Activated naive CD4-positive, alpha-beta T cell treated with anti-CD3 and anti-CD28 coated beads, Interleukin-2, amount 10 ng/mL, durations not matched to agents 7 days and 5 days (primary cell): ENCODE data around the gene AIMP1.

Experiments
- CTCF ChIA-PET: fragments of 350-600 bp; sonication (Branson Sonifier 250); formaldehyde crosslinking; loops from one replicate; lab custom pipeline; 2021; ENCODE audit warnings: antibody characterized with exemption; lab: Charles Lee
- DNase-seq: peaks from one replicate; pipeline ENCODE4 v3.0.0-alpha.2; 2020
- H3K27ac Mint-ChIP-seq: one replicate; pipeline ENCODE4 v1.8.0; 2021; ENCODE audit warnings: mild to moderate bottlenecking, moderate library complexity, mixed read lengths
- H3K27me3 Mint-ChIP-seq: one replicate; pipeline ENCODE4 v1.8.0; 2021; ENCODE audit warnings: mild to moderate bottlenecking, mixed read lengths
- H3K36me3 Mint-ChIP-seq: one replicate; pipeline ENCODE4 v1.8.0; 2021; ENCODE audit warnings: mixed read lengths
- H3K4me1 Mint-ChIP-seq: one replicate; pipeline ENCODE4 v1.8.0; 2021; ENCODE audit warnings: mixed read lengths
- H3K4me3 Mint-ChIP-seq: one replicate; pipeline ENCODE4 v1.8.0; 2021; ENCODE audit warnings: mild to moderate bottlenecking, moderate library complexity, mixed read lengths
- H3K9me3 Mint-ChIP-seq: one replicate; pipeline ENCODE4 v1.8.0; 2021; ENCODE audit warnings: mixed read lengths

The AIMP1 gene

GRCh38 chr4:106315968-106316772 lies at the start of gene AIMP1, which contains the start of gene TBCK:
Gene AIMP1, plus strand, starts transcription at chr4:106316550. Its CDS starts 8,460 bp downstream, at chr4:106325010.
Gene TBCK, minus strand, starts transcription at chr4:106316209. Its CDS starts 7,249 bp downstream, at chr4:106308960.
- no peaks in the 10 kb centered on the region for H3K27me3 Mint-ChIP-seq
- no peak within 1 kb of the TSS for H3K27ac Mint-ChIP-seq
- peaks cover 29% of the 10 kb centered on the region for H3K4me1 Mint-ChIP-seq
- DNase-seq = peak; percentile 91
- CTCF ChIA-PET = interaction anchor here (1.0 to 1.8 kb wide), 3 partner anchors 11 to 50 kb away, joined by 3 to 5 read pairs (median 3); no protein-coding TSS in a partner anchor
- H3K4me3 Mint-ChIP-seq = no peak within 1 kb of the TSS
- peaks cover 16% of the 10 kb centered on the region for H3K36me3 Mint-ChIP-seq
- no peaks in the 10 kb centered on the region for H3K9me3 Mint-ChIP-seq

GRCh38 chr4:106268786-106269185 lies 47.6 kb upstream of the AIMP1 start:
- Mint-ChIP-seq H3K9me3 (no peaks in the 10 kb centered on the region), H3K36me3 (no peaks in the 10 kb centered on the region), H3K27ac (no peak overlapping the region), H3K27me3 (no peaks in the 10 kb centered on the region), H3K4me1 (no peaks in the 10 kb centered on the region), H3K4me3 (no peak overlapping the region)
- no peak for DNase-seq
- CTCF ChIA-PET = no interaction called here

GRCh38 chr4:106269711-106270110 lies 46.6 kb upstream of the AIMP1 start:
- H3K36me3 Mint-ChIP-seq = peaks cover 4% of the 10 kb centered on the region
- H3K4me3 Mint-ChIP-seq = no peak overlapping the region
- CTCF ChIA-PET = no interaction called here

GRCh38 chr4:106270736-106271135 lies 45.6 kb upstream of the AIMP1 start:
- H3K27ac Mint-ChIP-seq = no peak overlapping the region
- CTCF ChIA-PET = no interaction called here
- H3K9me3 Mint-ChIP-seq = no peaks in the 10 kb centered on the region
- no peaks in the 10 kb centered on the region for H3K4me1 Mint-ChIP-seq
- no peaks in the 10 kb centered on the region for H3K27me3 Mint-ChIP-seq
- no peak for DNase-seq
- H3K36me3 Mint-ChIP-seq = peaks cover 4% of the 10 kb centered on the region
- no peak overlapping the region for H3K4me3 Mint-ChIP-seq

More at GRCh38 chr4:106269711-106270110, 46.6 kb upstream of the AIMP1 start:
- Mint-ChIP-seq H3K9me3 (no peaks in the 10 kb centered on the region), H3K27me3 (no peaks in the 10 kb centered on the region), H3K4me1 (no peaks in the 10 kb centered on the region), H3K27ac (no peak overlapping the region)
- no peak for DNase-seq

- CTCF ChIA-PET = no interaction called here
- H3K4me1 Mint-ChIP-seq = no peaks in the 10 kb centered on the region
- no peak for DNase-seq
- H3K9me3 Mint-ChIP-seq = no peaks in the 10 kb centered on the region
- no peak overlapping the region for H3K4me3 Mint-ChIP-seq
- H3K27ac Mint-ChIP-seq = no peak overlapping the region
- H3K27me3 Mint-ChIP-seq = no peaks in the 10 kb centered on the region
- H3K36me3 Mint-ChIP-seq = peaks cover 4% of the 10 kb centered on the region
Measured at GRCh38 chr4:106273831-106274230, 42.5 kb upstream of the AIMP1 start.

- CTCF ChIA-PET = no interaction called here
- DNase-seq = no peak
- H3K4me1 Mint-ChIP-seq = no peaks in the 10 kb centered on the region
- H3K9me3 Mint-ChIP-seq = no peaks in the 10 kb centered on the region
- H3K27me3 Mint-ChIP-seq = no peaks in the 10 kb centered on the region
- peaks cover 6% of the 10 kb centered on the region for H3K36me3 Mint-ChIP-seq
- H3K27ac Mint-ChIP-seq = no peak overlapping the region
- no peak overlapping the region for H3K4me3 Mint-ChIP-seq
Measured at GRCh38 chr4:106277140-106277675, 39.1 kb upstream of the AIMP1 start.

- Mint-ChIP-seq H3K9me3 (no peaks in the 10 kb centered on the region), H3K27me3 (no peaks in the 10 kb centered on the region), H3K4me3 (no peak overlapping the region), H3K27ac (no peak overlapping the region), H3K36me3 (peaks cover 9% of the 10 kb centered on the region), H3K4me1 (no peaks in the 10 kb centered on the region)
- no peak for DNase-seq
- CTCF ChIA-PET = no interaction called here
Measured at GRCh38 chr4:106284227-106284626, 32.1 kb upstream of the AIMP1 start.

- H3K4me3 Mint-ChIP-seq = no peak overlapping the region
- H3K27me3 Mint-ChIP-seq = no peaks in the 10 kb centered on the region
- H3K9me3 Mint-ChIP-seq = no peaks in the 10 kb centered on the region
- CTCF ChIA-PET = no interaction called here
- H3K36me3 Mint-ChIP-seq = peaks cover 11% of the 10 kb centered on the region
- H3K27ac Mint-ChIP-seq = no peak overlapping the region
- no peak for DNase-seq
- no peaks in the 10 kb centered on the region for H3K4me1 Mint-ChIP-seq
Measured at GRCh38 chr4:106286611-106287010, 29.7 kb upstream of the AIMP1 start.

GRCh38 chr4:106287353-106287969 lies 28.9 kb upstream of the AIMP1 start:
- H3K36me3 Mint-ChIP-seq = peaks cover 9% of the 10 kb centered on the region
- H3K27ac Mint-ChIP-seq = no peak overlapping the region
- no peaks in the 10 kb centered on the region for H3K27me3 Mint-ChIP-seq
- H3K4me3 Mint-ChIP-seq = no peak overlapping the region
- no peak for DNase-seq
- CTCF ChIA-PET = no interaction called here
- no peaks in the 10 kb centered on the region for H3K9me3 Mint-ChIP-seq
- no peaks in the 10 kb centered on the region for H3K4me1 Mint-ChIP-seq

- no peak overlapping the region for H3K4me3 Mint-ChIP-seq
- no peaks in the 10 kb centered on the region for H3K27me3 Mint-ChIP-seq
- DNase-seq = no peak
- no peaks in the 10 kb centered on the region for H3K9me3 Mint-ChIP-seq
- no peak overlapping the region for H3K27ac Mint-ChIP-seq
- H3K36me3 Mint-ChIP-seq = peaks cover 20% of the 10 kb centered on the region
- CTCF ChIA-PET = no interaction called here
- H3K4me1 Mint-ChIP-seq = no peaks in the 10 kb centered on the region
Measured at GRCh38 chr4:106289737-106290136, 26.6 kb upstream of the AIMP1 start.

GRCh38 chr4:106291678-106292077 lies 24.7 kb upstream of the AIMP1 start:
- no peak overlapping the region for H3K27ac Mint-ChIP-seq
- H3K4me3 Mint-ChIP-seq = no peak overlapping the region
- no peaks in the 10 kb centered on the region for H3K4me1 Mint-ChIP-seq
- no peak for DNase-seq
- no peaks in the 10 kb centered on the region for H3K9me3 Mint-ChIP-seq
- peaks cover 29% of the 10 kb centered on the region for H3K36me3 Mint-ChIP-seq
- no peaks in the 10 kb centered on the region for H3K27me3 Mint-ChIP-seq
- CTCF ChIA-PET = no interaction called here

- Mint-ChIP-seq H3K27me3 (no peaks in the 10 kb centered on the region), H3K27ac (no peak overlapping the region), H3K9me3 (no peaks in the 10 kb centered on the region), H3K36me3 (peaks cover 29% of the 10 kb centered on the region), H3K4me1 (no peaks in the 10 kb centered on the region), H3K4me3 (no peak overlapping the region)
- CTCF ChIA-PET = no interaction called here
- no peak for DNase-seq
Measured at GRCh38 chr4:106294062-106294461, 22.3 kb upstream of the AIMP1 start.

- Mint-ChIP-seq H3K4me3 (no peak overlapping the region), H3K27me3 (no peaks in the 10 kb centered on the region), H3K36me3 (peaks cover 31% of the 10 kb centered on the region), H3K9me3 (no peaks in the 10 kb centered on the region), H3K27ac (no peak overlapping the region), H3K4me1 (no peaks in the 10 kb centered on the region)
- no peak for DNase-seq
- CTCF ChIA-PET = no interaction called here
Measured at GRCh38 chr4:106297245-106298035, 18.9 kb upstream of the AIMP1 start.

GRCh38 chr4:106299977-106300376 lies 16.4 kb upstream of the AIMP1 start:
- no peak for DNase-seq
- no peaks in the 10 kb centered on the region for H3K9me3 Mint-ChIP-seq
- CTCF ChIA-PET = no interaction called here
- H3K4me1 Mint-ChIP-seq = no peaks in the 10 kb centered on the region
- H3K36me3 Mint-ChIP-seq = peaks cover 22% of the 10 kb centered on the region
- no peak overlapping the region for H3K4me3 Mint-ChIP-seq
- H3K27ac Mint-ChIP-seq = no peak overlapping the region
- no peaks in the 10 kb centered on the region for H3K27me3 Mint-ChIP-seq
